H9 (cell line): ENCODE results near the gene GPR35. TPM values are rescaled to one million over a fixed set of nuclear protein-coding genes. Genes with fewer than 3 reads are reported as not detected.
A peak's percentile ranks its signal among the peaks of the same experiment; 100 is the strongest.
"Not testable (repeated sequence)": the region's sequence is repeated elsewhere in the genome, so short reads cannot be mapped to it uniquely, and the experiment has no call there.

Experiments used
- DNase-seq: peaks from one replicate; pipeline ENCODE4 v3.0.0-alpha.2; 2017
- H2AFZ ChIP-seq: one replicate; pipeline ENCODE4 v1.6.1; 2013; ENCODE audit warnings: mild to moderate bottlenecking, low read length, control low read depth, moderate library complexity
- H2AK5ac ChIP-seq: 2 replicates; pipeline ENCODE4 v1.6.1; 2013; ENCODE audit warnings: low read length, control low read depth, mixed read lengths; ENCODE audit not compliant: insufficient read length
- H2BK120ac ChIP-seq: one replicate; pipeline ENCODE4 v1.6.1; 2013; ENCODE audit warnings: low read depth, mild to moderate bottlenecking, low read length, control low read depth, inconsistent platforms; ENCODE audit not compliant: poor library complexity, severe bottlenecking
- H2BK12ac ChIP-seq: 2 replicates; pipeline ENCODE4 v1.6.1; 2013; ENCODE audit warnings: low read length, control low read depth, mixed read lengths, low read depth; ENCODE audit not compliant: insufficient read length
- H2BK15ac ChIP-seq: 2 replicates; pipeline ENCODE4 v1.6.1; 2013; ENCODE audit warnings: low read depth, low read length, control low read depth
- H2BK20ac ChIP-seq: one replicate; pipeline ENCODE4 v1.6.1; 2013; ENCODE audit warnings: low read depth, mild to moderate bottlenecking, low read length, control low read depth, inconsistent platforms; ENCODE audit not compliant: poor library complexity, severe bottlenecking
- H2BK5ac ChIP-seq: 2 replicates; pipeline ENCODE4 v1.6.1; 2013; ENCODE audit warnings: low read length, control low read depth, mixed read lengths; ENCODE audit not compliant: insufficient read length
- H3K14ac ChIP-seq: 2 replicates; pipeline ENCODE4 v1.6.1; 2013; ENCODE audit warnings: low read length, control low read depth; ENCODE audit not compliant: insufficient read depth
- H3K18ac ChIP-seq: 2 replicates; pipeline ENCODE4 v1.6.1; 2013; ENCODE audit warnings: low read depth, mild to moderate bottlenecking, mixed read lengths, low read length, control low read depth; ENCODE audit not compliant: insufficient read length
- H3K23ac ChIP-seq: 2 replicates; pipeline ENCODE4 v1.6.1; 2013; ENCODE audit warnings: low read length, control low read depth, mixed read lengths, low read depth; ENCODE audit not compliant: insufficient read length
- H3K23me2 ChIP-seq: 2 replicates; pipeline ENCODE4 v1.6.1; 2013; ENCODE audit warnings: low read depth, mild to moderate bottlenecking, mixed read lengths, low read length, control low read depth; ENCODE audit not compliant: insufficient read length, poor library complexity, severe bottlenecking
- H3K27ac ChIP-seq: 2 replicates; pipeline ENCODE4 v1.5.1; 2013; ENCODE audit warnings: low read length, control low read depth, mixed read lengths, low read depth; ENCODE audit not compliant: insufficient read length
- H3K27me3 ChIP-seq: 2 replicates; pipeline ENCODE4 v1.6.1; 2013; ENCODE audit warnings: low read length, control low read depth, inconsistent platforms; ENCODE audit not compliant: insufficient read depth
- H3K4ac ChIP-seq: 2 replicates; pipeline ENCODE4 v1.6.1; 2013; ENCODE audit warnings: low read depth, mild to moderate bottlenecking, control low read depth, inconsistent platforms, low read length, moderate library complexity
- H3K4me1 ChIP-seq: 2 replicates; pipeline ENCODE4 v1.6.1; 2013; ENCODE audit warnings: low read length, control low read depth, inconsistent platforms; ENCODE audit not compliant: insufficient read depth
- H3K4me2 ChIP-seq: 2 replicates; pipeline ENCODE4 v1.6.1; 2013; ENCODE audit warnings: low read length, control low read depth, mixed read lengths; ENCODE audit not compliant: insufficient read length, insufficient read depth
- H3K56ac ChIP-seq: 2 replicates; pipeline ENCODE4 v1.6.1; 2013; ENCODE audit warnings: low read depth, mild to moderate bottlenecking, mixed read lengths, low read length, control low read depth; ENCODE audit not compliant: insufficient read length
- H3K79me1 ChIP-seq: 2 replicates; pipeline ENCODE4 v1.6.1; 2013; ENCODE audit warnings: low read depth, mild to moderate bottlenecking, moderate library complexity, low read length, control low read depth, inconsistent platforms; ENCODE audit not compliant: insufficient read depth, poor library complexity, severe bottlenecking
- H3K79me2 ChIP-seq: 2 replicates; pipeline ENCODE4 v1.6.1; 2013; ENCODE audit warnings: low read length, control low read depth, inconsistent platforms; ENCODE audit not compliant: insufficient read depth
- H3K9ac ChIP-seq: 2 replicates; pipeline ENCODE4 v1.6.1; 2013; ENCODE audit warnings: low read length, control low read depth, mixed read lengths; ENCODE audit not compliant: insufficient read length; ENCODE audit errors: extremely low read depth
- H3K9me3 ChIP-seq: one replicate; pipeline ENCODE4 v1.6.1; 2013; ENCODE audit warnings: low read depth, low read length, inconsistent platforms; ENCODE audit not compliant: control insufficient read depth
- H3T11ph ChIP-seq: one replicate; pipeline ENCODE4 v1.6.1; 2013; ENCODE audit warnings: mild to moderate bottlenecking, low read length, control low read depth, inconsistent platforms
- H4K20me1 ChIP-seq: one replicate; pipeline ENCODE4 v1.6.1; 2013; ENCODE audit not compliant: control insufficient read depth, insufficient read length, insufficient read depth
- H4K5ac ChIP-seq: 2 replicates; pipeline ENCODE4 v1.6.1; 2013; ENCODE audit warnings: low read depth, mild to moderate bottlenecking, mixed read lengths, low read length, control low read depth; ENCODE audit not compliant: insufficient read length
- H4K8ac ChIP-seq: replicated peaks from 2 replicates; pipeline ENCODE4 v1.6.1; 2013; ENCODE audit warnings: low read length, control low read depth, mixed read lengths, low read depth; ENCODE audit not compliant: insufficient read length
- H4K91ac ChIP-seq: 2 replicates; pipeline ENCODE4 v1.6.1; 2013; ENCODE audit warnings: low read depth, mild to moderate bottlenecking, moderate library complexity, mixed read lengths, low read length, control low read depth; ENCODE audit not compliant: insufficient read length
- H3K27ac Mint-ChIP-seq, 3 experiments: 2 replicates in 2 of 3; 3 replicates in 1 of 3; pipeline ENCODE4 v1.8.0; 2020 to 2021; ENCODE audit warnings: mixed read lengths in 3 of 3, mild to moderate bottlenecking in 1 of 3, moderate library complexity in 1 of 3
- H3K27me3 Mint-ChIP-seq: 2 replicates; pipeline ENCODE4 v1.8.0; 2021; ENCODE audit warnings: low read depth, mild to moderate bottlenecking, moderate library complexity, mixed read lengths
- H3K36me3 Mint-ChIP-seq, 3 experiments: 2 replicates in 2 of 3; 3 replicates in 1 of 3; pipeline ENCODE4 v1.8.0; 2020 to 2021; ENCODE audit warnings: low read depth in 3 of 3, mixed read lengths in 3 of 3; ENCODE audit not compliant: insufficient read depth in 1 of 3
- H3K4me1 Mint-ChIP-seq, 2 experiments: 2 replicates each; pipeline ENCODE4 v1.8.0; 2020; ENCODE audit warnings: mixed read lengths in 2 of 2
- H3K4me3 Mint-ChIP-seq, 2 experiments: 2 replicates in 1 of 2; 3 replicates in 1 of 2; pipeline ENCODE4 v1.8.0; 2020 to 2021; ENCODE audit warnings: mild to moderate bottlenecking in 2 of 2, mixed read lengths in 2 of 2, moderate library complexity in 1 of 2
- H3K9me3 Mint-ChIP-seq, 2 experiments: 2 replicates in 1 of 2; 3 replicates in 1 of 2; pipeline ENCODE4 v1.8.0; 2020; ENCODE audit warnings: mild to moderate bottlenecking in 2 of 2, mixed read lengths in 2 of 2, moderate library complexity in 1 of 2
- CTCF ChIP-seq: fragments of 200-600 bp; sonication (generic); conservative IDR thresholded peaks from 3 replicates; pipeline ENCODE4 v1.8.0; 2021; ENCODE audit warnings: antibody characterized with exemption, mild to moderate bottlenecking
- WGBS: extraction: QIAGEN DNeasy Blood & Tissue Kit; methylation state at CpG from one replicate; pipeline ENCODE4 v1.1.7; 2013; ENCODE audit warnings: missing lambda C conversion rate, low lambda C conversion rate, mixed read lengths; ENCODE audit not compliant: insufficient read length; ENCODE audit errors: extremely low coverage; 5-methylcytosine and 5-hydroxymethylcytosine counted together
- total RNA-seq: library from RNA; stranded (reverse); gene quantifications from 2 replicates; pipeline ENCODE4 v1.2.1, GENCODE V29; 2021

Gene GPR35
- total RNA-seq, 1 experiment from 2014 or later, result 1.4 TPM

GRCh38 chr2:240672701-240673190 is 47.5 kb downstream of the GPR35 start:
- no peak overlapping the region; the same call in 1 of the 2 replicates for H3K14ac ChIP-seq
- no peak overlapping the region for H4K8ac ChIP-seq
- peaks cover 17% of the 10 kb centered on the region for H3K27me3 Mint-ChIP-seq
- no peak overlapping the region for H2AFZ ChIP-seq
- no peaks in the 10 kb centered on the region for H3K79me1 ChIP-seq
- no peak overlapping the region for H2BK15ac ChIP-seq
- peak; percentile 53 for DNase-seq
- no peaks in the 10 kb centered on the region for H3K36me3 Mint-ChIP-seq
- H3K4ac ChIP-seq, result no peak overlapping the region
- no peak overlapping the region for H3T11ph ChIP-seq
- H2BK120ac ChIP-seq, result no peak overlapping the region
- H3K4me3 Mint-ChIP-seq, result no peak overlapping the region
- no peak overlapping the region for H2BK5ac ChIP-seq
- peaks cover 0 to 4% of the 10 kb centered on the region in 2 experiments; a peak in 2 of 4 replicates for H3K4me1 Mint-ChIP-seq
- no peak for TF ChIP-seq CTCF
- H3K27me3 ChIP-seq, result no peaks in the 10 kb centered on the region
- no peaks in the 10 kb centered on the region for H3K9me3 Mint-ChIP-seq
- no peak overlapping the region for H3K27ac ChIP-seq
- no peak overlapping the region for H3K23ac ChIP-seq
- no peaks in the 10 kb centered on the region for H4K20me1 ChIP-seq
- no peak overlapping the region for H4K91ac ChIP-seq
- WGBS, result no CpG with 5 or more reads among the region's 55 CpGs
- no peaks in the 10 kb centered on the region for H3K23me2 ChIP-seq
- H2BK12ac ChIP-seq, result no peak overlapping the region
- no peak overlapping the region for H4K5ac ChIP-seq
- H3K56ac ChIP-seq, result no peak overlapping the region
- H3K4me1 ChIP-seq, result no peaks in the 10 kb centered on the region
- H3K27ac Mint-ChIP-seq, result no peak overlapping the region
- H2BK20ac ChIP-seq, result no peak overlapping the region
- no peak overlapping the region for H3K4me2 ChIP-seq
- no peaks in the 10 kb centered on the region for H3K9me3 ChIP-seq
- H3K9ac ChIP-seq, result no peak overlapping the region
- no peak overlapping the region for H3K18ac ChIP-seq
- H3K79me2 ChIP-seq, result no peaks in the 10 kb centered on the region
- no peak overlapping the region for H2AK5ac ChIP-seq

- H4K5ac ChIP-seq, H3K56ac ChIP-seq, H3K79me2 ChIP-seq, H3K4me1 ChIP-seq, H3K4me3 Mint-ChIP-seq, H4K20me1 ChIP-seq, H3K9me3 ChIP-seq, H2BK15ac ChIP-seq, H3K27ac ChIP-seq, H3K9me3 Mint-ChIP-seq, H3K23ac ChIP-seq, H3K27ac Mint-ChIP-seq, H4K91ac ChIP-seq, H2AK5ac ChIP-seq, H4K8ac ChIP-seq, H3T11ph ChIP-seq, H3K14ac ChIP-seq, H3K36me3 Mint-ChIP-seq, H3K4me2 ChIP-seq, H3K27me3 ChIP-seq, H2BK20ac ChIP-seq, H3K4ac ChIP-seq, H3K23me2 ChIP-seq, H3K79me1 ChIP-seq, H3K18ac ChIP-seq, H2BK12ac ChIP-seq, H3K9ac ChIP-seq, H2BK120ac ChIP-seq, H3K4me1 Mint-ChIP-seq, H2BK5ac ChIP-seq, H2AFZ ChIP-seq: not testable (repeated sequence)
- DNase-seq, result peak; percentile 15
- peaks cover 17% of the 10 kb centered on the region for H3K27me3 Mint-ChIP-seq
- no CpG with 5 or more reads among the region's 16 CpGs for WGBS
Observed at GRCh38 chr2:240674461-240675184, 49.3 kb downstream of the GPR35 start.
